Measurements from ENCODE around the gene CNNM2.

DNA sequence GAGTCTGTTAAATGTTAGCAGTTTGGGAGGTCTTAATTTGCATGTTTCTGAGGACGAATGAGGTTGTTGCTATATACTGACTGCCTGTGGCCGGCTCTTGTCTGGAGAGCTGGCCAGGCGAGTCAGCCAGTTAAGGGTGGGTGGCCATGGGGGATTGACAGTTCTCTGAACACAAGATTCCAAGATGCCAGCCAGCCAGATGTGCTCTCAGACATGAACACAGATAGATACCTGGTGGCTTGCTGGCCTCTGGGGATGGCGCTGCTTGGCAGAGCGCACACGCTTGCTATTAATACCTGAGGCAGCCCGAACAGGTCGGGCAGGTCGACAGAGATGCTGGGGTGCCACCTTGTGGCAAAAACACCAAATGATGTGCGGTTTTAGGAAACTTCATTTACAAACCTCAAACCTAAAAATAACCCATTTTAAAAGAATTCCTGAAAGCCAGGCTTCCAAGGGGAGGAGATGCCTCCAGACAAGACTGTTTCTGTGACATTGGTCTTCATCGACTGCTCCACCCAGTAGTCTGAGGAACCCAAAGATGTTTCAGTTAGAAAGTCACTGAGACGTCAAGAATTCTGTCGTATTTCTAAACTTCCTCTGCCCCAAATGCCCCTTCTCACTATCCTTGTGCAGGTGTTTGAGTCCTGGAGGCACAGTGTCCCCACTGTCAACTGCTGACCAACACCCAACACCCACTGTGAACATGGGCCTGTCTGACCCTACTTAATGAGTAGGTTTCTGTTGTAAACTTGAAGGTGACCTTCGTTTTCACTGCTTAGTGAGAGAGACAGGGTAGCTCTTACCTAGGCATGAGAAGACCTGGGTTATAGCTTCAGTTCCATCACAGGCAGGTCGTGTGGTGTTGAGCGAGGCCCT lies 151.6 kb downstream of the CNNM2 start:
- TF ChIP-seq EZH2 (IDR thresholded peaks at IDR 0.05; ENCODE audit: insufficient read depth, poor library complexity, severe bottlenecking) (no peak), EZH2phosphoT487 (IDR thresholded peaks at IDR 0.05; ENCODE audit: insufficient read depth, low read depth) (no peak)
